GM18519 (cell line): ENCODE measurements around the gene PCED1A.

Source experiments
- ATAC-seq: cut with Tn5 transposase; IDR thresholded peaks from one replicate; pipeline ENCODE4 v1.9.1; 2021; ENCODE audit warnings: mild to moderate bottlenecking, moderate library complexity; ENCODE audit not compliant: unreplicated experiment, low FRiP score

Gene PCED1A

GRCh38 chr20:2793471-2793870 is 47.0 kb downstream of the PCED1A start:
- ATAC-seq: no peak
